Thyroid gland (tissue), 4 donors: ENCODE results near the gene CCHCR1.

Experiments used
- POLR2A ChIP-seq, 2 donors: fragments of 450-650 bp; IDR thresholded peaks; one replicate each; pipeline ENCODE4 v1.6.1; 2017; ENCODE audit warnings: antibody characterized with exemption in 2 of 2, mild to moderate bottlenecking in 2 of 2, moderate library complexity in 1 of 2
- TF ChIP-seq, protein P1 (sequence below), 6 experiments: fragments of 200-600 bp in 3 of 6; fragments of 450-650 bp in 3 of 6; sonication (generic) in 3 of 6; IDR thresholded peaks; one replicate each; pipeline ENCODE4 v1.5.1; 2016 to 2019; ENCODE audit warnings: antibody characterized with exemption in 6 of 6, mild to moderate bottlenecking in 2 of 6, inconsistent platforms in 1 of 6, moderate library complexity in 1 of 6

DNA sequence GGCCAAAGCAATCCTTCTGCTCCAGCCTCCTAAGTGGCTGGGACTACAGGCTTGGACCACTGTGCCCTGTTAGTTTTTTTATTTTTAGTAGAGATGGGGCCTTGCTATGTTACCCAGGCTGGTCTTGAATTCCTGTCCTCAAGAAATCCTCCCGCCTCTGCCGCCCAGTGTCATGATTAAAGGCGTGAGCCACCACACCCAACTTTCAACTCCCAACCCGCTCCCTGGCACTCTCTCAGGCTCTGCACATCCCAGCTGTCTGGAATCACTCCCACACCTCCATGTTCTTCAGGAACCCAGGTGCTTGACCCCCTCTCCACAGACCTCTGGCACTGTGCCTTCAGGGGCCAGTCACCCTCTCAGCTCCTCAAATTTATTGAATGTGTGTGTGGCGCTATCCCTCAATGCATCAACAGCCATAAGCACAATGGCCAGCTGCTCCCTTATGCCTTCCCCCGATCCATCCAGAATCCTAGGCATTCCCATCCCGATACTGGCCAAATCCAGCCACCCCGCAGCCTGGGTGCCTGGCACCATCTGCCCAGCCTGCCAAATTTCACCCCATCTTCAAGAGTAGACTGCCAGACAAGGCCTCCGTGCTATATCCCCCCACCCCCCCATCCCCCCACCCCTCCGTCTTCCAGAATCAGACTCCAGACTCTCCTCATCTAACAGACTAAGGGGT is 13.5 kb upstream of the CCHCR1 start:
- TF ChIP-seq, protein P1, sequence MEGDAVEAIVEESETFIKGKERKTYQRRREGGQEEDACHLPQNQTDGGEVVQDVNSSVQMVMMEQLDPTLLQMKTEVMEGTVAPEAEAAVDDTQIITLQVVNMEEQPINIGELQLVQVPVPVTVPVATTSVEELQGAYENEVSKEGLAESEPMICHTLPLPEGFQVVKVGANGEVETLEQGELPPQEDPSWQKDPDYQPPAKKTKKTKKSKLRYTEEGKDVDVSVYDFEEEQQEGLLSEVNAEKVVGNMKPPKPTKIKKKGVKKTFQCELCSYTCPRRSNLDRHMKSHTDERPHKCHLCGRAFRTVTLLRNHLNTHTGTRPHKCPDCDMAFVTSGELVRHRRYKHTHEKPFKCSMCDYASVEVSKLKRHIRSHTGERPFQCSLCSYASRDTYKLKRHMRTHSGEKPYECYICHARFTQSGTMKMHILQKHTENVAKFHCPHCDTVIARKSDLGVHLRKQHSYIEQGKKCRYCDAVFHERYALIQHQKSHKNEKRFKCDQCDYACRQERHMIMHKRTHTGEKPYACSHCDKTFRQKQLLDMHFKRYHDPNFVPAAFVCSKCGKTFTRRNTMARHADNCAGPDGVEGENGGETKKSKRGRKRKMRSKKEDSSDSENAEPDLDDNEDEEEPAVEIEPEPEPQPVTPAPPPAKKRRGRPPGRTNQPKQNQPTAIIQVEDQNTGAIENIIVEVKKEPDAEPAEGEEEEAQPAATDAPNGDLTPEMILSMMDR (IDR thresholded peaks at IDR 0.05): no peak
- no peak for TF ChIP-seq POLR2A (IDR thresholded peaks at IDR 0.05)
